Mesenchymal stem cell (in vitro differentiated cells and primary cell): Measurements from ENCODE around the gene ARMH3.

Source experiments
- DNase-seq: peaks from one replicate; pipeline ENCODE4 v3.0.0-alpha.2; 2013
- H2AFZ ChIP-seq: one replicate; pipeline ENCODE4 v1.6.1; 2013; ENCODE audit warnings: low read depth, mild to moderate bottlenecking, control low read depth, inconsistent platforms, low read length, moderate library complexity
- H2AK5ac ChIP-seq: 2 replicates; pipeline ENCODE4 v1.6.1; 2013; ENCODE audit warnings: low read length, moderate library complexity, mild to moderate bottlenecking, inconsistent platforms; ENCODE audit not compliant: severe bottlenecking
- H2BK120ac ChIP-seq: one replicate; pipeline ENCODE4 v1.6.1; 2013; ENCODE audit warnings: low read depth, mild to moderate bottlenecking, inconsistent platforms, low read length, moderate library complexity
- H2BK12ac ChIP-seq, 2 experiments: one replicate each; pipeline ENCODE4 v1.6.1; 2013; ENCODE audit warnings: inconsistent platforms in 2 of 2, low read length in 2 of 2, mild to moderate bottlenecking in 2 of 2, moderate library complexity in 2 of 2, control low read depth in 1 of 2
- H2BK15ac ChIP-seq: one replicate; pipeline ENCODE4 v1.6.1; 2013; ENCODE audit warnings: mild to moderate bottlenecking, low read depth, inconsistent platforms; ENCODE audit not compliant: poor library complexity, severe bottlenecking
- H2BK5ac ChIP-seq: 2 replicates; pipeline ENCODE4 v1.6.1; 2013; ENCODE audit warnings: low read depth, mild to moderate bottlenecking, low read length, control low read depth, inconsistent platforms; ENCODE audit not compliant: poor library complexity, severe bottlenecking
- H3K14ac ChIP-seq, 2 experiments: one replicate each; pipeline ENCODE4 v1.6.1; 2013; ENCODE audit warnings: inconsistent platforms in 2 of 2, low read length in 2 of 2, control low read depth in 1 of 2, mild to moderate bottlenecking in 1 of 2, moderate library complexity in 1 of 2
- H3K18ac ChIP-seq, 2 experiments: one replicate each; pipeline ENCODE4 v1.6.1; 2013; ENCODE audit warnings: inconsistent platforms in 2 of 2, low read length in 2 of 2, control low read depth in 1 of 2, low read depth in 1 of 2, mild to moderate bottlenecking in 1 of 2
- H3K23ac ChIP-seq, 2 experiments: one replicate each; pipeline ENCODE4 v1.6.1; 2013; ENCODE audit warnings: inconsistent platforms in 2 of 2, low read length in 2 of 2, mild to moderate bottlenecking in 2 of 2, moderate library complexity in 2 of 2, control low read depth in 1 of 2
- H3K27ac ChIP-seq: 2 replicates; pipeline ENCODE4 v1.5.1; 2013; ENCODE audit warnings: mild to moderate bottlenecking, moderate library complexity, low read length, control low read depth, inconsistent platforms; ENCODE audit not compliant: poor library complexity, severe bottlenecking
- H3K27me3 ChIP-seq, 2 experiments: 2 replicates each; pipeline versions ENCODE4 v1.6.1 to v1.7.0; 2013; ENCODE audit warnings: low read length in 2 of 2, mild to moderate bottlenecking in 2 of 2, moderate library complexity in 2 of 2, control low read depth in 1 of 2, inconsistent platforms in 1 of 2; ENCODE audit not compliant: control insufficient read depth in 1 of 2, insufficient read depth in 1 of 2
- H3K36me3 ChIP-seq, 2 experiments: 2 replicates each; pipeline versions ENCODE4 v1.6.1 to v1.7.0; 2013; ENCODE audit warnings: low read length in 2 of 2, control low read depth in 1 of 2, inconsistent platforms in 1 of 2, low read depth in 1 of 2, mild to moderate bottlenecking in 1 of 2; ENCODE audit not compliant: insufficient read depth in 2 of 2, control insufficient read depth in 1 of 2
- H3K4ac ChIP-seq, 2 experiments: one replicate each; pipeline ENCODE4 v1.6.1; 2013; ENCODE audit warnings: inconsistent platforms in 2 of 2, low read length in 2 of 2, mild to moderate bottlenecking in 2 of 2, moderate library complexity in 2 of 2, control low read depth in 1 of 2, low read depth in 1 of 2
- H3K4me1 ChIP-seq: 2 replicates; pipeline ENCODE4 v1.6.1; 2013; ENCODE audit warnings: low read depth, low read length, control low read depth; ENCODE audit not compliant: control insufficient read depth, insufficient read depth
- H3K4me2 ChIP-seq: 2 replicates; pipeline ENCODE4 v1.6.1; 2013; ENCODE audit warnings: low read length, mild to moderate bottlenecking, inconsistent platforms; ENCODE audit not compliant: poor library complexity, severe bottlenecking
- H3K4me3 ChIP-seq, 2 experiments: 2 replicates each; pipeline versions ENCODE4 v1.5.1 to v1.7.0; 2013; ENCODE audit warnings: low read length in 2 of 2, mild to moderate bottlenecking in 2 of 2, control low read depth in 1 of 2, low read depth in 1 of 2; ENCODE audit not compliant: insufficient read depth in 1 of 2
- H3K79me1 ChIP-seq: replicated peaks from 2 replicates; pipeline ENCODE4 v1.6.1; 2013; ENCODE audit warnings: mild to moderate bottlenecking, control low read depth, low read length, inconsistent platforms; ENCODE audit not compliant: poor library complexity, severe bottlenecking
- H3K9ac ChIP-seq: 2 replicates; pipeline ENCODE4 v1.7.0; 2013; ENCODE audit warnings: mild to moderate bottlenecking, low read length, moderate library complexity
- H3K9me3 ChIP-seq: 2 replicates; pipeline ENCODE4 v1.7.0; 2013; ENCODE audit warnings: mild to moderate bottlenecking, low read length; ENCODE audit not compliant: control insufficient read depth
- H4K8ac ChIP-seq: one replicate; pipeline ENCODE4 v1.6.1; 2013; ENCODE audit warnings: inconsistent platforms, mild to moderate bottlenecking, low read length, moderate library complexity
- H4K91ac ChIP-seq: one replicate; pipeline ENCODE4 v1.6.1; 2013; ENCODE audit warnings: mild to moderate bottlenecking, low read length, inconsistent platforms
- WGBS: methylation state at CpG from one replicate; pipeline ENCODE4 v1.1.7; 2013; ENCODE audit warnings: mixed read lengths; 5-methylcytosine and 5-hydroxymethylcytosine counted together

Gene ARMH3

DNA sequence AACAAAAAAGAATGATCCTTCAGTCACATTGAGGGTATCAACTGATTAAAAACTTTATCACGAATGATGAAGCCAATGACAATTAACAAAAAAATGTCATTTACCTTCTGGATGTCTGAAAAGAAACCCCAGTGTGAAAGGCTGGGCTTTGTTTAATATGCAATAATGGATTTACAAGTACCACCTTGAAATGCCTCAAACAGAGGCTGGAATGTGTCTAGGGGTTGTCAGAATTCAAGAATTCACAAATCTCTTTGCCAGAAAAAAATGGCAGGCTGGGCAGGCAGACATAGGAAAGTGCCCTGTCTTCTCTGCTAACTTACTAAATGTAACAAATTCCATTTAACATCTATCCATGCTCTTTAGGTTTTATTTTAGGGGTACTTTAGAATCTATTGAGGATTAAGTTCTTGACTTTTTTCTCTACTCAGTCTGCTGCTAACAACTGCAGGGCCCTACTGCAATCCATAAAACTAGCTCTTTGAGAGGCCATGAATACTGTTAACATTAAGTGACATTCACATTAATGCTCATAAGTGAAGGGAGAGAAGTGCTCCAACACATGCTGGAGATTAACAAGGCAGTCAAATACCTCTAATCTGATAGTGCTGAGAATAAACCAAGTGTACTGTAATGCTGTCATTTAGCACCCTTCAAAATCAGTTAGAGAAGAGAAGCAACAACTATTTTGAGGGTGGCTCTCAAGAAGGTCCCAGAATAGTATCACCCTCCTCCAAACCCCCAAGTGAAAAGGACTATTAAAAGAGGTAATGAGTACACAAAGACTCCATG, 169.3 kb downstream of the ARMH3 start:
- H3K14ac ChIP-seq, result no peak overlapping the region
- H3K79me1 ChIP-seq, result peaks cover 8% of the 10 kb centered on the region
- H2BK15ac ChIP-seq, result no peak overlapping the region
- no peak overlapping the region for H4K8ac ChIP-seq
- no peak overlapping the region for H3K4ac ChIP-seq
- no peak overlapping the region for H3K27ac ChIP-seq
- H2BK12ac ChIP-seq, result no peak overlapping the region
- no peak overlapping the region for H3K4me3 ChIP-seq
- no peak overlapping the region for H3K18ac ChIP-seq
- H3K4me2 ChIP-seq, result no peak overlapping the region
- no peaks in the 10 kb centered on the region for H3K9me3 ChIP-seq
- H3K23ac ChIP-seq, result no peak overlapping the region
- H3K4me1 ChIP-seq, result no peaks in the 10 kb centered on the region
- peaks cover 0 to 12% of the 10 kb centered on the region in 2 experiments for H3K36me3 ChIP-seq
- no peak overlapping the region for H2AFZ ChIP-seq
- WGBS, result no CpG with 5 or more reads among the region's 1 CpG
- DNase-seq, result no peak
- no peak overlapping the region for H3K9ac ChIP-seq
- H3K27me3 ChIP-seq, result no peaks in the 10 kb centered on the region
- no peak overlapping the region for H2BK120ac ChIP-seq
- no peak overlapping the region for H2BK5ac ChIP-seq
- H2AK5ac ChIP-seq, result no peak overlapping the region
- H4K91ac ChIP-seq, result no peak overlapping the region

DNA sequence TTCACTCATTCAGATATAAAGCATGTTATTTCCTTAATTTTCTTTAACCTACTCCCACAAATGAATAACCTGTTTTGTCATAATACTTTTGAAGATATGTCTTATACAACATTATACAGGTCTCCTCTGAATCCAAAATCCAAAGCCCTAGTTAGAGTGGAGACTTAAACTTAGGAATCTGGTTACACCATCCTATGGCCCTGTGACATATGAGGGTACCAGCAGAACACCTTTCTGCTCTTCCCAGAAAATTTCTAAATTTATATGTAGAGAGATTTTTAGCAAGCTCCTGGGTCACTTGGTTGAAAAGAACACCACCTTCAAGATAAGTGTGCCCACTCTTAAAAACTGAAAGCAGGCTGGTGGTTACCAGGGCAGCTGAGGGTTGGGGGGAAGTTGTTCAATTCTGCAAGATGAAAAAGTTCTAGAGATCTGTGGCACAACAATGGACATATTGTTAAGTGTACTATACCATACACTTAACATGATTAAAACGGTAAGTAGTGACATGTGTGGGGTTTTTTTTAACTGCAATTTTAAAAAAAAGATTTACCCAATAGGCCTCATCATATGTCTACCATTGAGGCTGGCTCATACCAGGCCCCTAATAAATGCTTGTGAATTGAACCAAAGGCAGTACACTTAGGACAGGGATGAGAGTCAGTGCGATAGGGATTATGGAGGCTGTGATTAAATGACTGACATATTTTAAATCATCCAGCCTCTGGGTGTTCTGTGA, 174.8 kb downstream of the ARMH3 start:
- Histone ChIP-seq H2BK120ac (no peak overlapping the region), H2AFZ (no peak overlapping the region), H2BK5ac (no peak overlapping the region), H3K27ac (no peak overlapping the region), H3K23ac (no peak overlapping the region), H2AK5ac (no peak overlapping the region), H3K27me3 (no peaks in the 10 kb centered on the region), H3K9me3 (no peaks in the 10 kb centered on the region), H2BK15ac (no peak overlapping the region), H3K4ac (no peak overlapping the region), H3K79me1 (peaks cover 13% of the 10 kb centered on the region), H3K36me3 (peaks cover 3% of the 10 kb centered on the region in 2 experiments), H3K4me3 (no peak overlapping the region), H3K4me1 (peaks cover 5% of the 10 kb centered on the region), H2BK12ac (no peak overlapping the region), H3K9ac (no peak overlapping the region), H4K8ac (no peak overlapping the region), H3K14ac (peak overlapping the region in 1 of 2 experiments; percentile 16), H3K4me2 (no peak overlapping the region), H3K18ac (no peak overlapping the region), H4K91ac (no peak overlapping the region)
- DNase-seq, result no peak
- 100% methylated on average over 1 of the region's 2 CpGs for WGBS

DNA sequence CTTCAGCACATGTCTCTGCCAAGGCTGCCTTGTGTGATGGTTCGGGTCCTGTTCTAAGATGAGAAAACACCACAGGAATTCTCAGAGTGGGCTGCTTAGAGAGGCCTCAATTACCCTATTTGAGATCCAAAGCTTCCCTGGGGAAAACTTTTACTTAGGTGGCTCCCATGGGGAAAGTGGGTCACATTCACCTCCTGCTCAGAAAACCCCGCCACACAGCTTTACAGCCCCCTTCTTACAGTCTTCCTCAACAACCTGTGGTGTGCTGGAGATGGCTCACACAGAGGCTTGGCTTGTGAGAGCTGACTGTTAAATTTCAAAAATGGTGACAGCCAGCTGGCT, 175.8 kb downstream of the ARMH3 start:
- H2AFZ ChIP-seq, result no peak overlapping the region
- H3K18ac ChIP-seq, result no peak overlapping the region
- H2BK12ac ChIP-seq, result no peak overlapping the region
- no peaks in the 10 kb centered on the region for H3K27me3 ChIP-seq
- no peaks in the 10 kb centered on the region for H3K9me3 ChIP-seq
- peaks cover 17% of the 10 kb centered on the region for H3K79me1 ChIP-seq
- H4K91ac ChIP-seq, result no peak overlapping the region
- H2BK120ac ChIP-seq, result no peak overlapping the region
- peaks cover 3% of the 10 kb centered on the region in 2 experiments for H3K36me3 ChIP-seq
- peaks cover 5% of the 10 kb centered on the region for H3K4me1 ChIP-seq
- peak overlapping the region; percentile 20 for H3K27ac ChIP-seq
- no peak overlapping the region for H3K23ac ChIP-seq
- DNase-seq, result no peak
- H3K4me2 ChIP-seq, result no peak overlapping the region
- H4K8ac ChIP-seq, result no peak overlapping the region
- H3K9ac ChIP-seq, result no peak overlapping the region
- WGBS, result 83% methylated on average over 2 of the region's 2 CpGs
- no peak overlapping the region for H3K4ac ChIP-seq
- no peak overlapping the region for H2AK5ac ChIP-seq
- no peak overlapping the region for H2BK15ac ChIP-seq
- no peak overlapping the region for H2BK5ac ChIP-seq
- H3K14ac ChIP-seq, result no peak overlapping the region
- H3K4me3 ChIP-seq, result no peak overlapping the region

DNA sequence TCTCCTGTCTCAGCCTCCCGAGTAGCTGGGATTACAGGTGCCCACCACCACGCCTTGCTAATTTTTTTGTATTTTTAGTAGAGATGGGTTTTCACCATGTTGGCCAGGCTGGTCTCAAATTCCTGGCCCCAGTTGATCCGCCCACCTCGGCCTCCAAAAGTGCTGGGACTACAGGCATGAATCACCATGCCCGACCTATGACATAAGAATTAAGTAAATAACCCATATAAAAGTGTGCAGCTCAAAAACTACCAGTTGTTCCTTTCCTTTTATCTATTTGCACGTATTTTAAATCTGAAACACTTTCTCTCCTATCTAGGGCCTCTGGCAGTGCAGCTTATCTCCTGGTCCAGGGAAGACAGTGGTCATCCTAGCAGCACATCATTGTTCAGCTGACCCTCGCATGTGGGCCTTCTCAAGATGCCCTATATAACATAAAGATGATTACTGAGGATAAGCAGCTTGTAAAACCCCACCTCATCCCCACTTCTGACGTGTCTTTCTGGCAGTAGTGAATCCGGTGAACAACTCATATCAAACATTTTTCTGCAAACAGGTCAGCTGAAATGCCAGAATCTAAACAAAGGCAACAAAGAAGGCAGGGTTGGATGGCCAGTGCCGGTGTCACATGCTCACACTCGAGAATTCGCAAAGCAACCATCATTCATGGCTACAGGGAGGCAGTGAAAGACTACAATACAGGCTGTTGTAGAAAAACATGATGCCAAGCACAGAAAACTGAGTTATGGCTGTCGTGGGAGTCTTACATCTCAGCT, 176.3 kb downstream of the ARMH3 start:
- WGBS, result 78% methylated on average over 13 of the region's 13 CpGs
- no peak overlapping the region for H3K4ac ChIP-seq
- no peak overlapping the region for H2AK5ac ChIP-seq
- H3K27me3 ChIP-seq, result no peaks in the 10 kb centered on the region
- no peak overlapping the region for H4K8ac ChIP-seq
- H3K9ac ChIP-seq, result peak overlapping the region; percentile 22
- peaks cover 0 to 3% of the 10 kb centered on the region in 2 experiments for H3K36me3 ChIP-seq
- H3K79me1 ChIP-seq, result peaks cover 18% of the 10 kb centered on the region
- H3K18ac ChIP-seq, result peak overlapping the region in 1 of 2 experiments; percentile 16
- H3K4me2 ChIP-seq, result no peak overlapping the region
- no peak overlapping the region for H2BK15ac ChIP-seq
- no peak overlapping the region for H3K14ac ChIP-seq
- peak; percentile 50 for DNase-seq
- H2BK12ac ChIP-seq, result no peak overlapping the region
- peak overlapping the region; percentile 20 for H3K27ac ChIP-seq
- H3K9me3 ChIP-seq, result no peaks in the 10 kb centered on the region
- no peak overlapping the region for H2BK5ac ChIP-seq
- H3K4me1 ChIP-seq, result peaks cover 5% of the 10 kb centered on the region
- no peak overlapping the region for H3K23ac ChIP-seq
- no peak overlapping the region for H3K4me3 ChIP-seq
- no peak overlapping the region for H2AFZ ChIP-seq
- no peak overlapping the region for H2BK120ac ChIP-seq
- H4K91ac ChIP-seq, result no peak overlapping the region
